NCI-H1105 (cell line): ENCODE data around the gene MAPKAPK2.
A peak's percentile ranks its signal among the peaks of the same experiment; 100 is the strongest.
"Not testable (repeated sequence)": the region's sequence is repeated elsewhere in the genome, so short reads cannot be mapped to it uniquely, and the experiment has no call there.

Source experiments
- DNase-seq: peaks from one replicate; lab custom pipeline; 2025; lab: John Stamatoyannopoulos, UW

MAPKAPK2 gene

GRCh38 chr1:206684478-206685333, at the start of gene MAPKAPK2:
MAPKAPK2 (plus strand) TSS chr1:206684905; CDS start chr1:206685230, 325 bp downstream.
- DNase-seq: peak; percentile 66

GRCh38 chr1:206635080-206635977, 49.4 kb upstream of the MAPKAPK2 start, which contains the start of gene DYRK3:
DYRK3 (plus strand) TSS chr1:206635536; CDS start chr1:206635704, 168 bp downstream.
- peak; percentile 94 for DNase-seq

- DNase-seq: no peak
Measured at GRCh38 chr1:206635978-206636345, 48.7 kb upstream of the MAPKAPK2 start.

- DNase-seq: no peak
Measured at GRCh38 chr1:206636671-206637070, 48.0 kb upstream of the MAPKAPK2 start.

GRCh38 chr1:206637605-206638004, 47.1 kb upstream of the MAPKAPK2 start:
- no peak for DNase-seq

- not testable (repeated sequence) for DNase-seq
Measured at GRCh38 chr1:206642074-206642473, 42.6 kb upstream of the MAPKAPK2 start.

GRCh38 chr1:206643118-206643698, 41.5 kb upstream of the MAPKAPK2 start:
- DNase-seq: no peak

GRCh38 chr1:206646504-206646903, 38.2 kb upstream of the MAPKAPK2 start:
- no peak for DNase-seq

GRCh38 chr1:206647224-206647623, 37.5 kb upstream of the MAPKAPK2 start:
- DNase-seq: no peak

GRCh38 chr1:206649261-206649921, 35.3 kb upstream of the MAPKAPK2 start:
- no peak for DNase-seq

GRCh38 chr1:206651014-206651413, 33.7 kb upstream of the MAPKAPK2 start:
- DNase-seq: no peak

- DNase-seq: no peak
Measured at GRCh38 chr1:206651958-206652890, 32.5 kb upstream of the MAPKAPK2 start.

GRCh38 chr1:206653715-206654459, 30.8 kb upstream of the MAPKAPK2 start:
- DNase-seq: no peak

GRCh38 chr1:206654828-206655227, 29.9 kb upstream of the MAPKAPK2 start:
- no peak for DNase-seq

- DNase-seq: peak; percentile 76
Measured at GRCh38 chr1:206655471-206655882, 29.2 kb upstream of the MAPKAPK2 start.

GRCh38 chr1:206656936-206657335, 27.8 kb upstream of the MAPKAPK2 start:
- no peak for DNase-seq

GRCh38 chr1:206657751-206658150, 27.0 kb upstream of the MAPKAPK2 start:
- no peak for DNase-seq

GRCh38 chr1:206658264-206658980, 26.3 kb upstream of the MAPKAPK2 start:
- DNase-seq: no peak

- DNase-seq: no peak
Measured at GRCh38 chr1:206658981-206659273, 25.8 kb upstream of the MAPKAPK2 start.
